ENCODE results near the gene MRPL9.

MRPL9 gene

GRCh38 chr1:151710187-151710840 is 53.0 kb downstream of the MRPL9 start:
- DNase-seq (ENCODE audit: low spot score), result no peak
